Femur (tissue), 1 donor: ENCODE data around the gene MMP23B.
A peak's percentile ranks its signal among the peaks of the same experiment; 100 is the strongest.
"Not testable (repeated sequence)": the region's sequence is repeated elsewhere in the genome, so short reads cannot be mapped to it uniquely, and the experiment has no call there.

Experiments
- DNase-seq: peaks from one replicate; pipeline ENCODE4 v3.0.0-alpha.2; 2017

Gene MMP23B

GRCh38 chr1:1671365-1672119 lies 39.6 kb downstream of the MMP23B start:
- no peak for DNase-seq

- no peak for DNase-seq
Observed at GRCh38 chr1:1672181-1672965, 40.4 kb downstream of the MMP23B start.

DNA sequence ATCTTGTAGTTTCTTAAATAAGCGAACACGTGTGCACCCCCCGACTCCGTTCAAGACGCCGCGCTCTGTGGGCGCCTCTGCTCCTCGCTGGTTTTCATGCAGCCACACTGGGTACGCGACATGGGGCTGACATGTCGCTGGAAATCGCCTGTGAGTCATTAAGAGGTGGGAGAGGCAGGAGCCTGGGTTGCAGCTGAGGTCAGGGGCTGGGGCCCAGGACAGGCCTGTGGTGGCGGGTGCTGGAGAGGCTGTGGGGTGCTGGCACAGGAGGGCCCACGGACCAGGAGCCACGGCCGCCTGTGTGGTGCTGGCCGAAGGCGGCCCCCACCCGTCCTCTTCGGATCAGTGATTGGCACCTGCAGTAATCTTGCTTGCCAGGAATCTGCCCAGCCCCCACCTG lies 42.8 kb downstream of the MMP23B start:
- not testable (repeated sequence) for DNase-seq

GRCh38 chr1:1675218-1675617 lies 43.2 kb downstream of the MMP23B start:
- DNase-seq, result not testable (repeated sequence)

- not testable (repeated sequence) for DNase-seq
Observed at GRCh38 chr1:1676087-1676486, 44.1 kb downstream of the MMP23B start.

GRCh38 chr1:1677718-1678580 lies 46.0 kb downstream of the MMP23B start:
- DNase-seq, result peak; percentile 46

GRCh38 chr1:1678581-1679380 lies 46.8 kb downstream of the MMP23B start:
- DNase-seq, result no peak

DNA sequence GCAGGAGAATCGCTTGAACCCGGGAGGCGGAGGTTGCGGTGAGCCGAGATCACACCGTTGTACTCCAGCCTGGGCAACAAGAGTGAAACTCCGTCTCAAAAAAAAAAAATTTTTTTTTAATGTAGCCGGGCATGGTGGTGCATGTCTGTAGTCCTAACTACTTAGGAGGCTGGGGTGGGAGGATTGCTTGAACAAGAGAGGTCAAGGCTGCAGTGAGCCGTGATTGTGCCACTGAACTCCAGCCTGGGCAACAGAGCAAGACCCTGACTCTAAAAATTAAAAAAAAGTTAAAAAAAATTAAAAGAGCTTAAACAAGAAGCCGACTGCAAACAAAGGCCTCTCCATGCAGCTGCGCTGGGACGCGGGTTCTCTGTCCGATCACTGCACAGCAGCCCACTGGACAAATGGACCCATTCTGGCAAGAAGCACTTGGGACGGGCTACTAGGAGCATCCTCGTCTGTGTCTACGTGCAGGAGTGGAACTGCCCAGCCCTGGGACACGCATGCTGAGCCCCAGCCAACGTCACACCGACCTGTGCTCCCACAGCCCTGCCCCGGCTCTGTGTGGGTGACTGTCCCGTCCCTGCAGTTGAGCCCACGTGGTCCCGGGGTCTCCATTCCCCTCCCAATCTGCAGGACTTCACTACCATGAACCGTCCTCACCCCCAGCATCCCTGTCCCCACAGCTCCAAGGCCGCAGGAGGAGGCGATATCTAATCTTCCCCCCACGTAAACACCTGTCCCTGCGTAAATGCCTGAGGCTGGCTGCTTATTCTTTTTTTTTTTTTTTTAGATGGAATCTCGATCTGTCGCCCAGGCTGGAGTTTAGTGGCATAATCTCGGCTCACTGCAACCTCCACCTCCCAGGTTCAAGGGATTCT lies 48.3 kb downstream of the MMP23B start:
- no peak for DNase-seq

- no peak for DNase-seq
Observed at GRCh38 chr1:1680912-1681273, 48.9 kb downstream of the MMP23B start.

GRCh38 chr1:1683104-1683905 lies 51.3 kb downstream of the MMP23B start:
- DNase-seq, result no peak
